GM19468 (cell line): Measurements from ENCODE around the gene C22orf23.
"Not testable (repeated sequence)": the region's sequence is repeated elsewhere in the genome, so short reads cannot be mapped to it uniquely, and the experiment has no call there.

ENCODE experiments used
- ATAC-seq: cut with Tn5 transposase; IDR thresholded peaks from one replicate; pipeline ENCODE4 v1.9.1; 2021; ENCODE audit warnings: mild to moderate bottlenecking, moderate library complexity, moderate number of reproducible peaks; ENCODE audit not compliant: unreplicated experiment; ENCODE audit errors: extremely low read depth

The C22orf23 gene

GRCh38 chr22:37959231-37959825, 5.9 kb upstream of the C22orf23 start:
- ATAC-seq, result no peak

- no peak for ATAC-seq
Observed at GRCh38 chr22:37957232-37957631, 3.8 kb upstream of the C22orf23 start.

DNA sequence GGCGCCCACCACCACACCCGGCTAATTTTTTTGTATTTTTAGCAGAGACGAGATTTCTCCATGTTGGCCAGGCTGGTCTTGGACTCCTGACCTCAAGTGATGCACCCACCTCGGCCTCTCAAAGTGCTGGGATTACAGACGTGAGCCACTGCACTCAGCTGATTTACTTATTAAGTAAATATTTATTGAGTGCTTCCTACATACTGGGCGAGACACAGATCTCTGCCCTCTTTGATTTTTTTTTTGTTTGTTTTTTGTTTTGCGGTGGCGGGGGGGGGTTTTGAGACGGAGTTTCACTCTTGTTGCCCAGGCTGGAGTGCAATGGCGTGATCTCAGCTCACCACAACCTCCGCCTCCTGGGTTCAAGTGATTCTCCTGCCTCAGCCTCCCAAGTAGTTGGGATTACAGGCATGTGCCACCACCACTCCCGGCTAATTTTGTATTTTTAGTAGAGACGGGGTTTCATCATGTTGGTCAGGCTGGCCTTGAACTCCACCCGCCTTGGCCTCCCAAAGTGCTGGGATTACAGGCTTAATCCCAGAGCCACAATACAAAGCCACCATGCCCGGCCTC, 2.5 kb upstream of the C22orf23 start:
- not testable (repeated sequence) for ATAC-seq

- ATAC-seq, result no peak
Observed at GRCh38 chr22:37954686-37955085, 1.3 kb upstream of the C22orf23 start.

- ATAC-seq, result no peak
Observed at GRCh38 chr22:37953062-37953436, 352 bp downstream of the C22orf23 start.

GRCh38 chr22:37952629-37953028, 772 bp downstream of the C22orf23 start:
- ATAC-seq, result not testable (repeated sequence)

DNA sequence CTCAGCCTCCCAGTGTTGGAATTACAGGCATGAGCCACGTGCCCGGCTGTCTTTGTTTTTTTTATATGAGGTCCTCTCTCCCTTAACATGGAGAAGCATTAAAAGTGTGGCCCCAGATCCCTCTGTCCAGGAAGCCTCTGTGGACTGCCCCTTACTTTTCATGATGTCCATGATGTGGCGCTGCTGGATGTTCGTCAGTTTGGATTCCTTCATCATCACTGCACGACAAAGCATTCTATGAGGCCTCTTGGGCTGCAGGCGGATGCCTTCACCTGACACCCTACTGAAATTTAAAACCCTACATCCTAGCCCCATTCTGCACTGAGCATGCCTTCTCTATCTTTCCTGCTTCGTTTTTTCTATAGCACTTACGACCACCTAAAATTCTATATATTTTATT, 2.1 kb downstream of the C22orf23 start:
- ATAC-seq, result no peak

DNA sequence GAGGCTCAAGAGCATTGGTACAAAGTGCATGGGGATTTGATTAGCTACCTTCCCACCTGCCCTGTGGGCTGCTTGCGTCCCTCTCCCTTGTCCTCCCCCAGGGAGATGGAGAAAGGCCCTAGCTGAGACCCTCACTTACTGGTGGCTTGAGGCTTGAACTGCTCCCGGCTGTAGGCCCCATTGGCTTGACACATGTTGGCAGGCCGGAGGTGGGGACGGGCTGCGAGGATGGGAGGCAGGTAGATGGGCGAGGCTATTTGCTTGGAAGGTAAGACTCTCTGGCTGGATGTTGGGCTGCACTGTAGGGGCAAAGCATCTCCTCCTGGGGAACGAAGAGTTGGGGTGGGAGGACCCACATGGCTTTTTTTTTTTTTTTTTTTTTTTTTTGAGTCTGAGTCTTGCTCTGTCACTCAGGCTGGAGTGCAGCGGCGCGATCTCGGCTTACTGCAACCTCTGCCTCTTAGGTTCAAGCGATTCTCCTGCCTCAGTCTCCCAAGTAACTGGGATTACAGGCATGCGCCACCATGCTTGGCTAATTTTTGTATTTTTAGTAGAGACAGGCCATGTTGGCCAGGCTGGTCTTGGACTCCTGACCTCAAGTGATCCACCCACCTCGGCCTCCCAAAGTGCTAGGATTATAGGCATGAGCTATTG, 6.1 kb downstream of the C22orf23 start:
- not testable (repeated sequence) for ATAC-seq

GRCh38 chr22:37944423-37944822, 9.0 kb downstream of the C22orf23 start:
- ATAC-seq, result not testable (repeated sequence)

DNA sequence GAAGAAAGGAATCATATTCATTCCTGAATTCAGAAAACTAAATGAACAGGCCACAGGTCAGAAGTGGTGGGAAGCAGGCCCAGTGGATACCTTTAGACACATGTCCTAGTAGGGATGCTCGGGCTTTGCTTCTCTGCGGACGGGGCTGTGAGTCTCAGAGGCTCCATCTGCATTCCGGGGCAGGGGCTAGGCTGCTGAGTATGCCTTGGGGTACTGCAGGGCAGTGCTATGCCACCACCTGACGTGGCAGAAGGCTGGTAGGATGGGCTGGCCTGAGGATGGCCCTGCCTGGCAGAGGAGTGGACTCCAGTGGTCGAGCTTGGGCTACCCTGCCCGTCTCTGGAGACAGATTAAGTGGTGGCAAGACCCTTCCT, 9.6 kb downstream of the C22orf23 start:
- no peak for ATAC-seq

GRCh38 chr22:37943136-37943824, 10.1 kb downstream of the C22orf23 start:
- ATAC-seq, result no peak

DNA sequence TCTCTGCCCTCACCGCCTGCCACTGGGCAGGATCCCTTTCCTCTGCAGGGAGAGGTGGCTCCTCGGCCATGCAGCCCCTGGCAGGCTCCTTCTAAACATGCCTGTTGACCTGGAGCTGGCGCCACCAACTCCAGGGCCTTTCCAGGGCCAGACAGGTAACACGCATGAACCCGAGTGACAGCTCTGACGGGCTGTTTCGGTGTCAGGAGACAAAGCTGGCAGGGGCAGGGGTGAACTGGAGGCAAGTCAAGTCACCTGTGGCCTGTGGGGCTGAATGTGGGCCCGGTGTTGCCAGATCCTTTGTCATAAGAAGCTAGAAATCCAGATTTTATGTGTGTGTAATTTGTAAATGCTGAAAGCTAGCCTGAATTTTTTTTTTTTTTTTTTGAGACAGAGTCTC, 11.3 kb downstream of the C22orf23 start:
- ATAC-seq, result no peak

DNA sequence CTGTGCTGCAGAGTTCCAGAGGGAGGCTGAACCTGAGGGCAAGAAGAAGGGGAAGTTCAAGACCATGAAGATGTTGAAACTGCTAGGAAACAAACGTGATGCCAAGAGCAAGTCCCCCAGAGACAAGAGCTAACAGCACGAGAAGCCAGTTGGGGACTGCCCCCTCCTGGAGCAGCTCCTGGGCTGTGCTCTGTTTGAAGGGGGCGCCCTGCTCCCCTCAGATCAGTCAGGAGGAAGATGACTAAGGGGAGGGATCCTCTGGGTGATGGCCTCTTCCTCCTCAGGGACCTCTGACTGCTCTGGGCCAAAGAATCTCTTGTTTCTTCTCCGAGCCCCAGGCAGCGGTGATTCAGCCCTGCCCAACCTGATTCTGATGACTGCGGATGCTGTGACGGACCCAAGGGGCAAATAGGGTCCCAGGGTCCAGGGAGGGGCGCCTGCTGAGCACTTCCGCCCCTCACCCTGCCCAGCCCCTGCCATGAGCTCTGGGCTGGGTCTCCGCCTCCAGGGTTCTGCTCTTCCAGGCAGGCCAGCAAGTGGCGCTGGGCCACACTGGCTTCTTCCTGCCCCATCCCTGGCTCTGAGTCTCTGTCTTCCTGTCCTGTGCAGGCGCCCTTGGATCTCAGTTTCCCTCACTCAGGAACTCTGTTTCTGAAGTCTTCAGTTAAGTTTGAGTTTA, 12.6 kb downstream of the C22orf23 start:
- no peak for ATAC-seq

DNA sequence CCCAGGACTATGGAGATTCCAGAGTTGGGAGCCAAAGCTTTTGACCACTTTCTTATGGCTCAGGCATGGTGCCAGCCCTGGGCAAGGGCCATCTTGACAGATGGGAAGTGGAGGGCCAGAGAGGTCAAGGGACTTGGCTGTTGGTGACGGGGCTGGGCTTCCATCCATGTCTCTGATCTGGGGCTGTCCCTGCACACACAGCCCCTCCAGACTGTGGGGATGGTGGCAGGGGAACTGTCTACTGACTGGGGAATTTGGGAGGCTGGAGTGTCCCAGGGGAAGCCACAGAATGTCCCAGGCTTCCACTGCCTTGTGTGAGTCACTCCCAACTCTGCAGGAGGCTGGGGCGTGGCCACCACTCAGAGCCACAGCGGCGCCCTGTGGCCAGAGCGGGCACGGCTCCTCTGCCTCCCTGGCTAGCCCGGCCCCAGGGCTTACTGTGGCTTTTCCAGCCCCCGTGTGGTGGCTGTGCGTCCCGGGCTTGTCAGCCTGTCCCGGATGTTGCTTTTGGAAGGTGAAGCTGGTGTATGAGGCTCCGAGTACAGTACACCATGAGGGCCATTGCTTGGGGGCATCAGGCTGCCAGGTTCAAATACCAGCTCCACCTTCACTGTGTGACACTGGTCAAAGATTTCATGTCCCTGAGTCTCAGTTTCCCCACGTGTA, 19.6 kb downstream of the C22orf23 start:
- peak; percentile 32 for ATAC-seq

DNA sequence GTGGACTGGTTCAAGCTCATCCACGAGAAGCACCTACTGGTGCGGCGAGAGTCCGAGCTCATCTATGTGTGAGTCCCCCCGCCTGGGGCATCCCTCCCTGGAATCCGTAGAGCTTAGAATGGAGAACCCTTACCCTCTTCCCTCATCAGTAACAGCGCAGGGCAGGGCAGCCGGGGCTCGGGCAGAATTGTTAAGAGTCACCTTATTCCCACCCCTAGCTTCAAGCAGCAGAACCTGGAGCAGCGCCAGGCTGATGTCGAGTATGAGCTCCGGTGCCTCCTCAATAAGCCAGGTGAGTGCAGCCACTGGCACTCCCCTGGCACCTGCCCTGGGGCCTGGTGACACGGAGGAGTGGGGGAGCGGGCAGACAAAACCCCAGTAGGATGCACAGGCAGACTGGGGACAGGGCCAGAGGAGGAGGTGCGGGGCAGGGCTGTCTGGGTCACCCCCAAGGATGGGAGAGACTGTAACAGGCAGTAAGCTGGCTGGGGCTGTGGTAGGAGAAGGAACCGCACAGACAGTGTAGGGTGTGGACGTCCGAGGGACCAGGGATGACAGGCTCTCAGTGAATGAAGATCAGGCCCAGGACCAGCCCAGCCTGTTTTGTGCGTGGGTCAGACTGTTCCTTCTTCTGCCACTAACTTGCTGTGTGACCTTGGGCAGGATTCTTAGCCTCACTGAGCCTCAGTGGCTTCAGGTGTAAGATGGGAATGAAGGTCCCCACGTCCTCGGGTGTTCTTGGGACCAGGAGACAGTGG, 20.4 kb downstream of the C22orf23 start:
- ATAC-seq, result no peak

DNA sequence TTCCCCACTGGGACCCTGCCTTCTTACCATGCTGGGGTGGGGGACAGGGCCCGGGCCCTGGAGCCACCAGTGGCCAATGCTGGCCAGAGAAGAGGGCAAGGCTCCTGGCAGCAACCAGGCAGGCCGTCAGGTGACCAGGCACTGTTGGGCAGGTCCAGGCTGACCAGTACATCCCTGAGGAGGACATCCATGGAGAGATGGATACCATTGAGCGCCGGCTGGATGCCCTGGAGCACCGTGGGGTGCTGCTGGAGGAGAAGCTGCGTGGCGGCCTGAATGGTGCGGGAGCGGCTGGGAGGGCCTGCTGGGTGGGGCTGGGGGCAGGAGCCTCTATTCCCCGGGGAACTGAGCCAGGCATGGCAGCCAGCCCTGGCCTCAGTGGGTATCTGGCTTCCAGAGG, 21.0 kb downstream of the C22orf23 start:
- no peak for ATAC-seq

- ATAC-seq, result no peak
Observed at GRCh38 chr22:37931893-37932389, 21.5 kb downstream of the C22orf23 start.

GRCh38 chr22:37930952-37931440, 22.4 kb downstream of the C22orf23 start:
- no peak for ATAC-seq

DNA sequence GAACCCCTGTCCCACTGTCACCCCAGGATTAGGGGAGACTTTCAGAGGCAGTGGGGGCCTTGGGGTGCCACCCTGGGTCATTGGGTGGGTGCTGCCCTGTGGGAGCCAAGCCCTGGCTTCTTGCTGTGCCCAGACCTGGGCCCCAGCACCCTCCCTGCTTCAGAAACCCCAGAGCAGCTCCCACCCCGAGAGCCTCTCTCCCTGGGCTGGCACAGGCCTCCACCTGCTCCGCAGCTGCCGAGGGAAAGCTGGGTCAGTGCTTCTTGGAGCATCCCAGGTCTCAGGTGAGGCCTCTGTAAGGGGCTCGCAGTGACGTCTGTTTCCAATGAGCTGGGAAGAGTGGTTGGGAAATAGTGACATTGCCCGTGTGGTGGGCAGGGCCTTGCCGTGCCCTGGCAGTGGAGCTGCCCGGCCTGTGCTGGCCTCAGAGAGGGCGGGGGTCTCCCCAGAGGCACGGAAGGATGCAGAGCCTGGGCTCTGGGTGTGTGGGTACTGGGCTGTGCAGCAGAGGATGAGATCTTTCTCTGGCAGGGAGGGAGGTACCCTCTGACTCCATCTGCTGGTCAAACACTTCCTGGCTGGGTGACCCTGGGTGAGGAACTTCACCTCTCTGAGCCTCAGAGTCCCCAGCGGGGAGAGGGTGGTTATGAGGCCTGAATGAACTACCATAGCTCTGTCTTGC, 23.0 kb downstream of the C22orf23 start:
- ATAC-seq, result no peak
